Measurements from ENCODE around the gene NKAIN2.

The NKAIN2 gene

GRCh38 chr6:124054034-124054433 is 250.4 kb downstream of the NKAIN2 start:
- H3K27ac ChIP-seq: no peak overlapping the region
- ChIA-PET CTCF (no interaction called here), POLR2A (ENCODE audit: low non-redundant PET) (no interaction called here)
- TF ChIP-seq, protein P1, sequence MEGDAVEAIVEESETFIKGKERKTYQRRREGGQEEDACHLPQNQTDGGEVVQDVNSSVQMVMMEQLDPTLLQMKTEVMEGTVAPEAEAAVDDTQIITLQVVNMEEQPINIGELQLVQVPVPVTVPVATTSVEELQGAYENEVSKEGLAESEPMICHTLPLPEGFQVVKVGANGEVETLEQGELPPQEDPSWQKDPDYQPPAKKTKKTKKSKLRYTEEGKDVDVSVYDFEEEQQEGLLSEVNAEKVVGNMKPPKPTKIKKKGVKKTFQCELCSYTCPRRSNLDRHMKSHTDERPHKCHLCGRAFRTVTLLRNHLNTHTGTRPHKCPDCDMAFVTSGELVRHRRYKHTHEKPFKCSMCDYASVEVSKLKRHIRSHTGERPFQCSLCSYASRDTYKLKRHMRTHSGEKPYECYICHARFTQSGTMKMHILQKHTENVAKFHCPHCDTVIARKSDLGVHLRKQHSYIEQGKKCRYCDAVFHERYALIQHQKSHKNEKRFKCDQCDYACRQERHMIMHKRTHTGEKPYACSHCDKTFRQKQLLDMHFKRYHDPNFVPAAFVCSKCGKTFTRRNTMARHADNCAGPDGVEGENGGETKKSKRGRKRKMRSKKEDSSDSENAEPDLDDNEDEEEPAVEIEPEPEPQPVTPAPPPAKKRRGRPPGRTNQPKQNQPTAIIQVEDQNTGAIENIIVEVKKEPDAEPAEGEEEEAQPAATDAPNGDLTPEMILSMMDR (conservative IDR thresholded peaks at IDR 0.05; ENCODE audit: low read depth): no peak
- no peak for DNase-seq (ENCODE audit: low spot score)

DNA sequence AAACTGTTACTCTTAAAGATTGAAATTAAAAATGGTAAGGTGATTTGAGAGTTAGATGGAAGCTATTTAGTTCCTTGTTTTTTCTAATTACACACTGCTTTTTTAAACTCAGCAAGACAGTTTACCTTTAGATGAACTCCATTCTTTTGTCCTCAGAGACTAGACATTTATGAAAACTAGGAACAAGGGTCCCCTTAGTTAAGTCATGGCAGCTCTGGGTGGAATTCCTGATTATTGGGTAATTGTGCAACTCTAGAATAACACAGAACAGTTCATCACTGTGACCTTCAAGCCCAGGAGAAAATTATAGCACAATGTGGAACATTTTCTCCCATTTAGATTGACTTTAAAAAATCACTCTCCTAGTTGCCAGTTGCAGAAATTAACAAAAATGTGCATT is 251.7 kb downstream of the NKAIN2 start:
- TF ChIP-seq, protein P1 (conservative IDR thresholded peaks at IDR 0.05; ENCODE audit: low read depth): no peak
- no peak for DNase-seq (ENCODE audit: low spot score)
- ChIA-PET CTCF (no interaction called here), POLR2A (ENCODE audit: low non-redundant PET) (no interaction called here)
- H3K27ac ChIP-seq: no peak overlapping the region

DNA sequence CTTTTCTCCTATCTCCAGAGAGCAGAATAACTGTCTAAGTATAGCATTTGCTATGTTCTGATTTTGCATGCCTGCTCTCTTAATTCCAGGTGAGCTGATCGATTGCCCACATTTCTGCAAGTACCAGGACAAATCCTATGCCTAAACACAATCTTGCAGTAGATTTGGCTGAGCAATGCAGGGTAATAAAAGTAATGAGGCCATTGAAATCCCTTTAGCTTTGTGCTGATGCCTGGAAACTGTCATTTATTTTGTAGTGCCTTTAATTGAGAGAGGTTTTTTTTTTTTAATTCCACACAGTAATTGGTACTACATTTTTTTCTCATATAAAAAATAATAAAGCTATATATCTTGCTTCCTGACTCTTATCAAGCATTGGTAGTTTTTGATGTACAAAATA is 252.3 kb downstream of the NKAIN2 start:
- no peak overlapping the region for H3K27ac ChIP-seq
- ChIA-PET CTCF (no interaction called here), POLR2A (ENCODE audit: low non-redundant PET) (no interaction called here)
- no peak for DNase-seq (ENCODE audit: low spot score)
- TF ChIP-seq, protein P1 (conservative IDR thresholded peaks at IDR 0.05; ENCODE audit: low read depth): no peak

- TF ChIP-seq, protein P1 (conservative IDR thresholded peaks at IDR 0.05; ENCODE audit: low read depth): no peak
- ChIA-PET POLR2A (ENCODE audit: low non-redundant PET) (no interaction called here), CTCF (interaction anchor here (0.6 kb wide), 1 partner anchor 11 kb away, joined by 3 read pairs; no protein-coding TSS in a partner anchor)
- H3K27ac ChIP-seq: no peak overlapping the region
- no peak for DNase-seq (ENCODE audit: low spot score)
Observed at GRCh38 chr6:124056407-124057334, 253.0 kb downstream of the NKAIN2 start.

DNA sequence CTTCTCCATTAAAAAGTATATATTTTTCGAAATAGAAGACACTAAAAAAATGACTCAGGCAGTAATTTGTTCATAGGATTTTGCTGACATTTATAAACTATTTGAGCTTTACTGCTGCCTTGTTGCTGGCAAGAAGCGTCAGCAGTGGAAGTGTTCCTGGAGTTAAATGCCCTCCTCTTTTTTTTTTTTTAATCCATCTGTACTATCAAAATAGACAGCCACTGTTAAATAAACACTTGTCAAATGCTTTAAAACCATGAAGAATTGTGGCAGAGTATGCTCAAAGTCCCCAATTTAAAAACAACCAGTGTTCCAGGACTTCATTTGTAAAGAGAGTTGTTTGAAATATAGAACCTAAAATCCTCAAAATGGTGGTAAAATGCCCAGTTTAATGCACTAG is 253.8 kb downstream of the NKAIN2 start:
- ChIA-PET POLR2A (ENCODE audit: low non-redundant PET) (no interaction called here), CTCF (interaction anchor here (0.6 kb wide), 1 partner anchor 342 kb away, joined by 3 read pairs; no protein-coding TSS in a partner anchor)
- TF ChIP-seq, protein P1 (conservative IDR thresholded peaks at IDR 0.05; ENCODE audit: low read depth): no peak
- no peak overlapping the region for H3K27ac ChIP-seq
- DNase-seq (ENCODE audit: low spot score): no peak

DNA sequence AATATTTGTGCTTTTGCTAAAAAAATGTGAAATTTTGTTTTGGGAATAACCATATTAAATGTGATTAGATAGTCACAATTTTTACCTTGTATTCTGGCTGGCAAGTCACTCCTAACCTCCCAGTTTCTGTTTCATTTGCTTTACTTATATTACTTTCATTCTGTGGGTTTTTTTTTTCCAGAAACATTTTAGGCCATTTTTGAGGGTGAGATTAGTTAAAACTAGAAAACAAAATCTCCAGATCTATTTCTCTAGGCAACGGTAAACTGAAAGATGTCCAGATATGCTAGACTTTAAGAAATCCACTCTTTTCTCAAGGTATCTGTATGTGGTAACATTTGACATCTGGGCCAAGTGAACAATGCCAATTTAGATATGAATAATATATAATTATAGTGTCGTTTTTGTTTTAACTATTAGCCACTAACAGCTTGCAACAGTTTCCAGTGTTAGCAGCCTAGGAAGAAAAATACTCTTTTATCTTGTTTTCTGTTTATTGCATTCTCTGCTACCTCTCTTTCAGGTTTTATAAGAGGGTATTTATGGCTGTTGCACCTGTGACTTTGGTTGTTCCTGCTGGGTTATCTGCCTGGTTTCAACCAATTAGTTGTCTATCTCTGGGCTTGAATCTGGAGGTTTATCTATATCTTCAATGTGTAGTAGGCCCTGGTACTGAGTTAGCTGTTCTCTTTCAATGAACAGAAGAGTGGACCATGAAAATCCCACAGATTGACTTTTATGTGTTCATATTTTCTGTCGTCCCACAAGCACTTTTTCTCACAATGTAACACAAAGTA is 260.9 kb downstream of the NKAIN2 start:
- ChIA-PET POLR2A (ENCODE audit: low non-redundant PET) (no interaction called here), CTCF (no interaction called here)
- H3K27ac ChIP-seq: no peak overlapping the region
- DNase-seq (ENCODE audit: low spot score): no peak
- TF ChIP-seq, protein P1 (conservative IDR thresholded peaks at IDR 0.05; ENCODE audit: low read depth): no peak

Measured in RWPE1 (cell line).